ENCODE results near the gene FAM9A. TPM values are rescaled to one million over a fixed set of nuclear protein-coding genes. Genes with fewer than 3 reads are reported as not detected.

The FAM9A gene
- polyA plus RNA-seq, 3 donors = not detected

Other genes with a start within 250 kb of the FAM9A start
- gene ANOS1, start 69.2 kb downstream of the FAM9A start, polyA plus RNA-seq (ENCODE audit: insufficient read length in 3 of 3) = 1 to 10 TPM; 8.0 to 9.0 (median 8.4) TPM
- under 1 TPM in 2 of 3 donors, not detected in 1; 0.17 to 0.24 TPM for gene FAM9B, start 232.7 kb upstream of the FAM9A start, polyA plus RNA-seq (ENCODE audit: insufficient read length in 3 of 3)